ENCODE measurements around the gene ARL2.
"Not testable (repeated sequence)": the region's sequence is repeated elsewhere in the genome, so short reads cannot be mapped to it uniquely, and the experiment has no call there.

The ARL2 gene

DNA sequence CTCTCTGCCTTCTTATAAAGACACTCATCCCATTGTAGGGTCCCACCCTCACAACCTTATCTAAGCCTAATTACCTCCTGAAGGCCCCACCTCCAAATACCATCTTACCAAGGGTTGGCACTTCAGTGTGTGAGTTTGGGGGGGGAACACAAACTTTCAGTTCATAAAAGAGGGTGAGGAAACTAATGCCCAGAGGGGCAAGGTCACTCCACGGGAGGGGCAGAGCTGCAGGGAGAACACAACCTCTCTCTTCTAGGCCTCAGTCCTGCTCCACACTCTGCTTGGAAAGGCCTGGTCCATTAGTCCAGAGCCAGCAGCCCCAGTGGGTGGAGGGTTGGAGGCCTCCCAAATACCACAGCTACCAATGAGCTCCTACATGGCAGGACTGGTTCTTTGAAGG lies 14.5 kb upstream of the ARL2 start:
- no peak for DNase-seq
- no peaks in the 10 kb centered on the region for H3K9me3 ChIP-seq (ENCODE audit: insufficient read depth, low read depth, low read length)
- no peak overlapping the region for H2BK120ac ChIP-seq (ENCODE audit: insufficient read depth, low read length, poor library complexity)
- H3K14ac ChIP-seq (ENCODE audit: low read length): no peak overlapping the region
- H3K27ac ChIP-seq (ENCODE audit: low read depth, low read length): no peak overlapping the region
- H3K4me2 ChIP-seq (ENCODE audit: low read length): no peak overlapping the region
- no peak overlapping the region for H3K9ac ChIP-seq (ENCODE audit: low read length)
- H2BK5ac ChIP-seq (ENCODE audit: low read depth, low read length, poor library complexity): no peak overlapping the region
- H4K12ac ChIP-seq (ENCODE audit: low read depth, low read length): no peak overlapping the region
- no peak overlapping the region for H2AFZ ChIP-seq (ENCODE audit: insufficient read depth, low read length, poor library complexity)
- H3K23ac ChIP-seq (ENCODE audit: low read length): no peak overlapping the region
- no peaks in the 10 kb centered on the region for H3K4me1 ChIP-seq (ENCODE audit: control insufficient read depth in 1 of 2, insufficient read depth in 2 of 2, low read length in 2 of 2)
- no peak overlapping the region for H4K91ac ChIP-seq (ENCODE audit: low read depth, low read length)
- H3K4ac ChIP-seq (ENCODE audit: low read depth, low read length): no peak overlapping the region
- no CpG with 5 or more reads among the region's 1 CpG for WGBS (ENCODE audit: extremely low coverage, insufficient coverage, insufficient read length)
- H3K18ac ChIP-seq (ENCODE audit: low read length): no peak overlapping the region
- H3K27me3 ChIP-seq (ENCODE audit: insufficient read depth, low read length): no peaks in the 10 kb centered on the region
- no peaks in the 10 kb centered on the region for H3K36me3 ChIP-seq (ENCODE audit: control insufficient read depth in 1 of 2, insufficient read depth in 2 of 2, low read length in 2 of 2)
- H3K79me1 ChIP-seq (ENCODE audit: low read length): no peaks in the 10 kb centered on the region
- no peak overlapping the region for H2BK12ac ChIP-seq (ENCODE audit: low read length)
- no peak overlapping the region for H2AK5ac ChIP-seq (ENCODE audit: low read length)
- no peak overlapping the region for H4K8ac ChIP-seq (ENCODE audit: low read depth, low read length)
- H3K79me2 ChIP-seq (ENCODE audit: control insufficient read depth, insufficient read depth, low read length, poor library complexity): no peaks in the 10 kb centered on the region
- H3K4me3 ChIP-seq (ENCODE audit: low read depth, low read length): no peak overlapping the region

DNA sequence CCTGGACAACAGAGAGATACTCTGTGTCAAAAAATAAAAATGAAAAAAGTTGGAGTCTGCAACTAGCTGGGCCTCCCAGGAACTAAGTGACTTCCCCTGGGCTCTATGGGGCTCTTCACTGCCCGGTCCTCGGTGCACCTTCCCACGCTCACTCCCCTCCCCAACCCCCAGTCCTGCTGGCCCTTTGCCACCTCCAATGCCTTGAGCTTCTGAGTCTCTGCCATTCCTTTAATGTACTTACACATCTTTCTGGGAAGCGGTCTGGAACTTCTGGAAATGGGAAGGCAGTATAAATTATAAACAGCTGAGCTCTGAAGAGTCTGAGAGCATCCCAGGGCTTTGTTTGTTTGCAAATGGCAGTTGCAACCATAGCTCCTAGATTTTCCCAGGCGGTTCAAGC lies 11.3 kb upstream of the ARL2 start:
- no peak overlapping the region for H3K14ac ChIP-seq (ENCODE audit: low read length)
- H3K36me3 ChIP-seq (ENCODE audit: control insufficient read depth in 1 of 2, insufficient read depth in 2 of 2, low read length in 2 of 2): no peaks in the 10 kb centered on the region
- H2AK5ac ChIP-seq (ENCODE audit: low read length): no peak overlapping the region
- H3K23ac ChIP-seq (ENCODE audit: low read length): no peak overlapping the region
- no peak overlapping the region for H3K4ac ChIP-seq (ENCODE audit: low read depth, low read length)
- H2BK12ac ChIP-seq (ENCODE audit: low read length): no peak overlapping the region
- H4K12ac ChIP-seq (ENCODE audit: low read depth, low read length): no peak overlapping the region
- H3K4me3 ChIP-seq (ENCODE audit: low read depth, low read length): no peak overlapping the region
- H3K79me2 ChIP-seq (ENCODE audit: control insufficient read depth, insufficient read depth, low read length, poor library complexity): no peaks in the 10 kb centered on the region
- H4K91ac ChIP-seq (ENCODE audit: low read depth, low read length): no peak overlapping the region
- no peak overlapping the region for H2BK5ac ChIP-seq (ENCODE audit: low read depth, low read length, poor library complexity)
- WGBS (ENCODE audit: extremely low coverage, insufficient coverage, insufficient read length): no CpG with 5 or more reads among the region's 5 CpGs
- no peak overlapping the region for H2BK120ac ChIP-seq (ENCODE audit: insufficient read depth, low read length, poor library complexity)
- no peak overlapping the region for H3K9ac ChIP-seq (ENCODE audit: low read length)
- no peaks in the 10 kb centered on the region for H3K27me3 ChIP-seq (ENCODE audit: insufficient read depth, low read length)
- H3K79me1 ChIP-seq (ENCODE audit: low read length): no peaks in the 10 kb centered on the region
- H3K4me1 ChIP-seq (ENCODE audit: control insufficient read depth in 1 of 2, insufficient read depth in 2 of 2, low read length in 2 of 2): peaks cover 2 to 4% of the 10 kb centered on the region in 2 experiments
- no peak for DNase-seq
- H3K27ac ChIP-seq (ENCODE audit: low read depth, low read length): no peak overlapping the region
- no peak overlapping the region for H3K4me2 ChIP-seq (ENCODE audit: low read length)
- no peak overlapping the region for H2AFZ ChIP-seq (ENCODE audit: insufficient read depth, low read length, poor library complexity)
- H4K8ac ChIP-seq (ENCODE audit: low read depth, low read length): no peak overlapping the region
- no peak overlapping the region for H3K18ac ChIP-seq (ENCODE audit: low read length)
- H3K9me3 ChIP-seq (ENCODE audit: insufficient read depth, low read depth, low read length): no peaks in the 10 kb centered on the region

DNA sequence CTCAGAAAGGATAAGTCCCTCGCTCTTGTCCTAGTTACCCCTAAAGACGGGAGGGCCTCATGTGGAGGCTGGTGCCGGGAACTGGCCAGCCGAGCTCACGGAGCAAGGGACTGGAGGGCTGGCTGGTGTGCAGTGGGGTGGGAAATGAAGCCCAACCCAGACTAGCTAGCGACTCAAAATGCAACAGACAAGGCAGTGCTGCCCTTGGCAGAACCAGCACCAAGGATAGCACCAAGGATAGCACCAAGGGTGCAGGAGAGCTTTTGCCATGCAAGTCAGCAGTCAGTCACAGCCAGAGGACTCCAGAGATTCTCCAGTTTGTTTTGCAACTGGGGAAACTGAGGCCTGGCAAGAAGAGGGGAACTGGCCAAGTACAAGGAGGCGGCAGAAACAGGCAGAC lies 10.7 kb upstream of the ARL2 start:
- Histone ChIP-seq H3K4me3 (ENCODE audit: low read depth, low read length) (no peak overlapping the region), H3K79me1 (ENCODE audit: low read length) (no peaks in the 10 kb centered on the region), H2BK5ac (ENCODE audit: low read depth, low read length, poor library complexity) (no peak overlapping the region), H4K8ac (ENCODE audit: low read depth, low read length) (no peak overlapping the region), H3K14ac (ENCODE audit: low read length) (no peak overlapping the region), H3K18ac (ENCODE audit: low read length) (no peak overlapping the region), H3K36me3 (ENCODE audit: control insufficient read depth in 1 of 2, insufficient read depth in 2 of 2, low read length in 2 of 2) (no peaks in the 10 kb centered on the region), H3K4me2 (ENCODE audit: low read length) (no peak overlapping the region), H2BK12ac (ENCODE audit: low read length) (no peak overlapping the region), H3K23ac (ENCODE audit: low read length) (no peak overlapping the region), H2BK120ac (ENCODE audit: insufficient read depth, low read length, poor library complexity) (no peak overlapping the region), H4K12ac (ENCODE audit: low read depth, low read length) (no peak overlapping the region), H3K4me1 (ENCODE audit: control insufficient read depth in 1 of 2, insufficient read depth in 2 of 2, low read length in 2 of 2) (peaks cover 2 to 4% of the 10 kb centered on the region in 2 experiments), H3K9me3 (ENCODE audit: insufficient read depth, low read depth, low read length) (no peaks in the 10 kb centered on the region), H3K27me3 (ENCODE audit: insufficient read depth, low read length) (no peaks in the 10 kb centered on the region), H3K27ac (ENCODE audit: low read depth, low read length) (no peak overlapping the region), H3K9ac (ENCODE audit: low read length) (no peak overlapping the region), H3K4ac (ENCODE audit: low read depth, low read length) (no peak overlapping the region), H4K91ac (ENCODE audit: low read depth, low read length) (no peak overlapping the region), H2AK5ac (ENCODE audit: low read length) (no peak overlapping the region), H2AFZ (ENCODE audit: insufficient read depth, low read length, poor library complexity) (no peak overlapping the region), H3K79me2 (ENCODE audit: control insufficient read depth, insufficient read depth, low read length, poor library complexity) (no peaks in the 10 kb centered on the region)
- no CpG with 5 or more reads among the region's 7 CpGs for WGBS (ENCODE audit: extremely low coverage, insufficient coverage, insufficient read length)
- DNase-seq: no peak

GRCh38 chr11:65003968-65004367 lies 10.0 kb upstream of the ARL2 start:
- not testable (repeated sequence) for H3K18ac ChIP-seq (ENCODE audit: low read length); H3K4me1 ChIP-seq (ENCODE audit: control insufficient read depth in 1 of 2, insufficient read depth in 2 of 2, low read length in 2 of 2); H3K36me3 ChIP-seq (ENCODE audit: control insufficient read depth in 1 of 2, insufficient read depth in 2 of 2, low read length in 2 of 2); H3K4me3 ChIP-seq (ENCODE audit: low read depth, low read length); H3K27me3 ChIP-seq (ENCODE audit: insufficient read depth, low read length); H4K8ac ChIP-seq (ENCODE audit: low read depth, low read length); H2AK5ac ChIP-seq (ENCODE audit: low read length); H2BK12ac ChIP-seq (ENCODE audit: low read length); H3K79me1 ChIP-seq (ENCODE audit: low read length); H3K4me2 ChIP-seq (ENCODE audit: low read length); H3K27ac ChIP-seq (ENCODE audit: low read depth, low read length); H2AFZ ChIP-seq (ENCODE audit: insufficient read depth, low read length, poor library complexity); DNase-seq; H4K91ac ChIP-seq (ENCODE audit: low read depth, low read length); H3K4ac ChIP-seq (ENCODE audit: low read depth, low read length); H3K9me3 ChIP-seq (ENCODE audit: insufficient read depth, low read depth, low read length); H3K9ac ChIP-seq (ENCODE audit: low read length); H3K14ac ChIP-seq (ENCODE audit: low read length); H3K23ac ChIP-seq (ENCODE audit: low read length); H3K79me2 ChIP-seq (ENCODE audit: control insufficient read depth, insufficient read depth, low read length, poor library complexity); H2BK120ac ChIP-seq (ENCODE audit: insufficient read depth, low read length, poor library complexity); H4K12ac ChIP-seq (ENCODE audit: low read depth, low read length); H2BK5ac ChIP-seq (ENCODE audit: low read depth, low read length, poor library complexity)
- WGBS (ENCODE audit: extremely low coverage, insufficient coverage, insufficient read length): no CpG with 5 or more reads among the region's 3 CpGs
